IPS-18c (cell line): ENCODE results near the gene UBE2QL1.

Experiments used
- H3K4me3 ChIP-seq: 2 replicates; pipeline ENCODE4 v1.7.0; 2013; ENCODE audit warnings: low read depth, mild to moderate bottlenecking, low read length, moderate library complexity; ENCODE audit not compliant: insufficient read depth
- H3K9me3 ChIP-seq: one replicate; pipeline ENCODE4 v1.6.1; 2013; ENCODE audit warnings: mild to moderate bottlenecking, low read length, moderate library complexity; ENCODE audit not compliant: control insufficient read depth, insufficient read depth

UBE2QL1 gene

GRCh38 chr5:6525910-6526309 lies 77.3 kb downstream of the UBE2QL1 start:
- H3K9me3 ChIP-seq: no peaks in the 10 kb centered on the region

GRCh38 chr5:6527749-6528455 lies 79.2 kb downstream of the UBE2QL1 start:
- Histone ChIP-seq H3K4me3 (no peak overlapping the region), H3K9me3 (no peaks in the 10 kb centered on the region)

More at GRCh38 chr5:6525910-6526309, 77.3 kb downstream of the UBE2QL1 start:
- no peak overlapping the region for H3K4me3 ChIP-seq

- H3K4me3 ChIP-seq: no peak overlapping the region
- H3K9me3 ChIP-seq: no peaks in the 10 kb centered on the region
These were observed 86.9 kb downstream of the UBE2QL1 start for GRCh38 chr5:6535594-6535993.

GRCh38 chr5:6539060-6539459 lies 90.4 kb downstream of the UBE2QL1 start:
- H3K9me3 ChIP-seq: no peaks in the 10 kb centered on the region
- H3K4me3 ChIP-seq: no peak overlapping the region

- H3K4me3 ChIP-seq: no peak overlapping the region
- no peaks in the 10 kb centered on the region for H3K9me3 ChIP-seq
These were observed 91.6 kb downstream of the UBE2QL1 start for GRCh38 chr5:6540111-6540827.

- no peak overlapping the region for H3K4me3 ChIP-seq
- no peaks in the 10 kb centered on the region for H3K9me3 ChIP-seq
These were observed 92.8 kb downstream of the UBE2QL1 start for GRCh38 chr5:6541256-6542013.

GRCh38 chr5:6542421-6543345 lies 94.0 kb downstream of the UBE2QL1 start:
- Histone ChIP-seq H3K4me3 (no peak overlapping the region), H3K9me3 (no peaks in the 10 kb centered on the region)

GRCh38 chr5:6543346-6543730 lies 94.7 kb downstream of the UBE2QL1 start:
- Histone ChIP-seq H3K9me3 (no peaks in the 10 kb centered on the region), H3K4me3 (no peak overlapping the region)

GRCh38 chr5:6543830-6544560 lies 95.3 kb downstream of the UBE2QL1 start:
- Histone ChIP-seq H3K9me3 (no peaks in the 10 kb centered on the region), H3K4me3 (no peak overlapping the region)
